ENCODE results near the gene FAM168A. TPM values are rescaled to one million over a fixed set of nuclear protein-coding genes. Genes with fewer than 3 reads are reported as not detected.

Gene FAM168A
- total and polyA plus RNA-seq, 2 of the 8 experiments (the other 6 are each of a cell fraction or from before 2014, with no cell fraction given) = 17.1 to 21.6 TPM

DNA sequence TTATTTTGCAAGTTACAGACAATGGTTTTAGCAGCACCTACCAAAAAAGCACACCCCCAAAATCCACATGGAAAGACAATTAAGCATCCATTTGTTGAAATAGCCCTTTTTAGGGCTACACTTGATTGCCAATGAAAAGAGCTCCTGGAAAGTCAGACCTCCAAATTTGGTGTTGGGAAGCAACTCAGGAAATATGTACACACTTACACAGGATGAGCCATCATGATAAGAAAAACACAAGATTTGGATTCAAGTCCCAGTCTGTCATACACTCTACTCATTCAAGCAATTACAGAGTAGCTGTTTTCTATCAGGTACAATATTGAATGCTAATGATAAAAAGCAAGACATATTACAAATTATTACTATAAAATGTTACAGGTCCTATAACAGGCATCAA is 31.5 kb downstream of the FAM168A start:
- Histone ChIP-seq H4K20me1 (replicated peaks in 1 of 2; ENCODE audit: control insufficient read depth in 1 of 2, insufficient read depth in 2 of 2, low read length in 2 of 2) (peaks cover 0 to 5% of the 10 kb centered on the region in 2 experiments), H2AFZ (ENCODE audit: low read length) (no peak overlapping the region), H3K27me3 (replicated peaks in 1 of 4; ENCODE audit: control insufficient read depth in 3 of 4, extremely low read depth in 1 of 4, insufficient read depth in 3 of 4, low read length in 3 of 4) (no peaks in the 10 kb centered on the region), H3K4me1 (replicated peaks in 1 of 4; ENCODE audit: control insufficient read depth in 3 of 4, insufficient read depth in 4 of 4, low read length in 3 of 4) (no peaks in the 10 kb centered on the region; a peak in 1 of 7 replicates), H2AK5ac (ENCODE audit: low read depth, low read length) (no peak overlapping the region), H3K79me1 (ENCODE audit: low read depth, low read length) (peaks cover 6% of the 10 kb centered on the region; the same call in 1 of the 2 replicates), H2BK120ac (replicated peaks; ENCODE audit: low read depth, low read length) (no peak overlapping the region), H3K14ac (ENCODE audit: insufficient read length) (no peak overlapping the region), H3K9me3 (ENCODE audit: insufficient read depth in 2 of 2, low read depth in 1 of 2, low read length in 1 of 2) (no peaks in the 10 kb centered on the region), H2BK5ac (ENCODE audit: low read depth, low read length) (no peak overlapping the region), H3K27ac (ENCODE audit: low read depth, low read length) (no peak overlapping the region), H3K9ac (replicated peaks in 1 of 4; ENCODE audit: extremely low read depth in 1 of 4, low read depth in 3 of 4, low read length in 3 of 4) (no peak overlapping the region), H2BK15ac (ENCODE audit: low read length) (no peak overlapping the region), H3K56ac (replicated peaks; ENCODE audit: insufficient read length, low read depth, low read length) (no peak overlapping the region), H2BK20ac (ENCODE audit: low read length) (no peak overlapping the region), H3K23me2 (ENCODE audit: low read depth, low read length) (no peaks in the 10 kb centered on the region), H3K18ac (ENCODE audit: extremely low read depth, low read length) (no peak overlapping the region), H2BK12ac (ENCODE audit: low read depth, low read length) (no peak overlapping the region), H3K4me3 (ENCODE audit: extremely low read depth in 1 of 4, insufficient read depth in 2 of 4, low read depth in 3 of 4, low read length in 4 of 4) (no peak overlapping the region), H3K79me2 (ENCODE audit: control insufficient read depth in 1 of 2, insufficient read depth in 2 of 2, low read length in 2 of 2) (peaks cover 0 to 15% of the 10 kb centered on the region in 2 experiments; a peak in 2 of 4 replicates), H3K4ac (replicated peaks; ENCODE audit: insufficient read length, low read depth, low read length) (no peak overlapping the region), H3K23ac (ENCODE audit: insufficient read length) (no peak overlapping the region), H3K36me3 (ENCODE audit: control insufficient read depth in 2 of 4, insufficient read depth in 4 of 4, low read length in 3 of 4) (no peaks in the 10 kb centered on the region; a peak in 1 of 8 replicates), H4K91ac (replicated peaks; ENCODE audit: insufficient read length, low read length) (no peak overlapping the region), H3K4me2 (ENCODE audit: insufficient read depth in 1 of 2, low read depth in 2 of 2, low read length in 2 of 2) (no peak overlapping the region), H4K8ac (ENCODE audit: extremely low read depth, insufficient read depth, low read length) (no peak overlapping the region), H4K5ac (ENCODE audit: insufficient read length, low read depth, low read length) (no peak overlapping the region)
- ChIA-PET POLR2A (ENCODE audit: partially characterized antibody) (interaction anchor here (1.0 to 1.2 kb wide), 2 partner anchors 9 to 11 kb away, joined by 3 read pairs; no protein-coding TSS in a partner anchor), CTCF (ENCODE audit: partially characterized antibody) (interaction anchor here (1.3 to 2.5 kb wide), 3 partner anchors 37 to 94 kb away, joined by 5 to 10 read pairs (median 6); no protein-coding TSS in a partner anchor)
- FAIRE-seq (no peak), DNase-seq (ENCODE audit: low read depth in 1 of 2, low spot score in 2 of 2) (no peak)
- no peak for TF ChIP-seq GTF2F1 (IDR thresholded peaks at IDR 0.05; ENCODE audit: borderline replicate concordance, low read depth, low read length)
- no peak for TF ChIP-seq MAFK (IDR thresholded peaks at IDR 0.05; ENCODE audit: low read depth, low read length)
- TF ChIP-seq CBX8 (IDR thresholded peaks at IDR 0.05; ENCODE audit: borderline replicate concordance, low read depth, low read length) = no peak
- TF ChIP-seq SAP30 (IDR thresholded peaks at IDR 0.05; ENCODE audit: insufficient read depth, insufficient replicate concordance, low read length) = no peak
- no peak for TF ChIP-seq EP300 (IDR thresholded peaks at IDR 0.05; ENCODE audit: borderline replicate concordance in 1 of 2, low read depth in 2 of 2, low read length in 2 of 2)
- no peak for TF ChIP-seq KDM1A (IDR thresholded peaks at IDR 0.05; ENCODE audit: borderline replicate concordance, low read length)
- no peak for TF ChIP-seq CTBP2 (IDR thresholded peaks at IDR 0.05; ENCODE audit: borderline replicate concordance, insufficient read depth, insufficient read length, low read length)
- no peak for TF ChIP-seq RFX5 (IDR thresholded peaks at IDR 0.05; ENCODE audit: borderline replicate concordance, low read depth, low read length)

All from H1 (cell line).